NCI-H446 (cell line): ENCODE measurements around the gene GOLPH3.
A peak's percentile ranks its signal among the peaks of the same experiment; 100 is the strongest.

ENCODE experiments used
- DNase-seq, 2 experiments: peaks; one replicate each; lab custom pipeline; 2025; lab: John Stamatoyannopoulos, UW

Gene GOLPH3

DNA sequence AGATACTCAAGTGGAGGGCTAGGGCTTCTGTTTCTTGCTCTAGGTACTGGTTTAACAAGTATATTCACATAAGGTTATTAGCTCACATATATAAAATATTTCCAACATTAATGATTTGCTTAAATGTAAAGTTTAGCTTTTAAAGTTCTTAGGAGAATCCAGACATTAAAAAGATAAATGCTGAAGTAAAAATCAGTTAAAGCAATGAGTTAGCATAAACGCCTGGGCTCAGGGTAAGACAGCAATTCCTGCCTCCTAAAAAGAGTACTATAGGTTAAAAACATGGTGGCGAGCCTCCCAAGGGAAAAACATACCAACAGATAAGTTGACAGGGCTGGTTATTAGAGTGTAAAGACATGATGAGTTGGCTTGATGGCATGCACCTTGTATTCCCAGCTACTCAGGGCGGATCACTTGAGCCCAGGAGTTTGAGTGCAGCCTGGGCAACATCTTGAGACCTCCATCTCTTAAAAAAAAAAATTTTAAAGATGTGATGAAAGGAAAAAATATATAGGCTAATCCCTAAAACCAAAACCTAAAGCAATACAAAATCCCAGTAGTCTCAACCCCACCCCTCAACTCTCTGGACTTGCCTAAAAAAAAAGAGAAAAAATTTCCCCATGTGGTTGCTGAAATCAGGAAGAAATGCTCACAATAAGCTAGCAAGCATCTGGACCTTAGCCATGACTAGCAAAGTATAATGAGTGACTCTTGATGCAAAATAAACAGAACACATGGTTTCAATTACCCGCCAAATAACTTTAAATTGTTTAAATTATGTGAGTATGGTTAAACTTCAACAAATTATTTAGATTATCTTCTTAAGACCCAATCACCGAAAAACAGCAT, 3.6 kb downstream of the GOLPH3 start:
- DNase-seq, result peak; percentile 54 to 69

DNA sequence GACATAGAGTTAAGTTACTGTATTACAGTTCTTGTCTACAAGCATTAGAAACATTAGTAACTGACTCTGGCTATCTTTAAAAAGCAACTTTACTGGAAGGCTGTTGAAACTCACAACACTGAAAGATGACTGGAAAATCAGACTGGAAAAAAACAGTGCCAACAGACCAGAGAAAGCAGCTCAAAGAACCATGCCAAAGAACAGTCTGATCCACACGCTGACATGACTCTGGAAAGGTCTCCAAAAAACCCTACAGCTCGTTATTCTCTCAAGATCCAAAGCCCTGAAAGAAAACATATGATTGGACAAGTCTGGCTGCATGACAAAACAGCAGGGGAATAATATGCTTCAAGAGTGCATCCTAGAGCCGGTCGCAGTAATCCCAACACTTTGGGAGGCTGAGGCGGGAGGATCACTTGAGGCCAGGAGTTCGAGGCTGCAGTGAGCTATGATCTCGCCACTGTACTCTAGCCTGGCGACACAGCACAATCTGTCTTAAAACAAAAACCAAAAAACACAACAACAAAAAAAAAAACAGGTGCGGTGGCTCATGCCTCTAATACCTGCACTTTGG, 5.6 kb downstream of the GOLPH3 start:
- DNase-seq, result peak in 1 of 2 experiments; percentile 65

DNA sequence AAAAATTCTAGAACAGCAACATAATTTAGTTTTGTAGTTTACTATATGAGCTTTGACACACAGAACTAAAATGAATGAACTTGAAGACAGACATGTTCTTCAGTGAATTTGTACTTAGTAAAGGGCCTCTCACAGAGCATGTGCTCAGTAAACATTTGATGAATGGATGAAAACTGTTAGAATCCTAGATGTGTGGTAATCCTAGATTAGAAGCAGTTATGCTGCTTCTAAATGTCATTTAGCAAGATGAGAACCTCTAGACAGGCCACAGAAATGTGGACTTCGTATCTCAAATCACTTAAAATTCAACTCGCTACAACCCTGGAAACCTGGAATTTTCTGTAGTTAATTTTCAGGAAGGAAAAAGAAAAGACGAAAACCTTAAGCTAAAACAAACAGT, 8.5 kb downstream of the GOLPH3 start:
- no peak for DNase-seq

DNA sequence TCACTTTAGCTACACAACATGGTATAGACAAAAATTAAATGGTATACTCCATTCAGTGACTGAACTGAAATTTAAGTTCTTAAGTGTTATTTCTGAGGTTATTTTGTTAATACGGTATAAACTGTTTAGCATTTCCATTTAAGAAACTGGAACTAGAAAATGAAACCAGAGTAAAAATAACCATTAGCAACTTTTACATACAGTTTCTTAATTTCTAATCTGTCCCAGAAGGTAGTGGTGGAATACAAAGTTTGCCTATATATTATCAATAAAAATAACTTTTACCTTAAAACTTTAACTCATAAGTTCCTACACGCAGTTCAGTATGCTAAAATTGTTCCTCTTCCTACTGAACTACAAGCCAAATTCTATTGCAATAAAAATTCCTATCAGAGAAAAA, 10.3 kb downstream of the GOLPH3 start:
- DNase-seq, result no peak

- DNase-seq, result no peak
Observed at GRCh38 chr5:32163053-32163452, 11.1 kb downstream of the GOLPH3 start.

- DNase-seq, result no peak
Observed at GRCh38 chr5:32160228-32160627, 13.9 kb downstream of the GOLPH3 start.

DNA sequence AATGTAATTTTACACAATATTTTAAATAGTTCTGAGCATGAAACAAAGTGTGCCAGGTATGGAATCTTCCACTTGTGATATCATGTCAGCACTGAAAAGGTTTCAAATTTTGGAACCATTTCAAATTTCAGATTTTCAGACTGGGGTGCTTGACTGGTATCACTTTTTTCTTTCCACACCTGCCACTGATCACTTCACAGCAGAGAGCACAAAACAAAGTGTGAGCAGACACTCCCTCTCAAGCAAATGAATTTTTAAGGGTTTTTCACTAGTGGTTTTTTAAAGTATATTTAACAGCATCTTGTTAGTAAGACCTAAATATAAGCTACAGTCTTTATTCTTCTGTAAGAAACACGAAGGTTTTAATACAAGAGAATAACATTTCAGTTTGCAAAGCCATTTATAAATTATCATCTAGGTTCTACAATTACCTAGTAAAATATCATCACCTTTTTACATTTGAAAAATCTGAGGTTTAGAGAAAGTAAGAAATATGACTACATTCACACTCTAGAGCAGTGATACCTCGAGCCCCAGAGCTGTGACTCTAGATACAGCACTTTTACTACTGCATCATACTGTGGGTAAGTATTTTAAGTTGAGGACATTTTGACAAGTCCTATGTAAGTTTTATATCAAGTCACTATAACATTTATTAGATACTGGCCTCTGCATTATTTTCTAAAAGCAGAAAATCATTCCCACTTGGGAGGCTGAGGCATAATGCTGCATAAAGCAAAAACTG, 14.6 kb downstream of the GOLPH3 start:
- no peak for DNase-seq

- DNase-seq, result no peak
Observed at GRCh38 chr5:32158679-32158975, 15.5 kb downstream of the GOLPH3 start.

- DNase-seq, result no peak
Observed at GRCh38 chr5:32157078-32157477, 17.0 kb downstream of the GOLPH3 start.

GRCh38 chr5:32156635-32157034, 17.5 kb downstream of the GOLPH3 start:
- DNase-seq, result no peak

DNA sequence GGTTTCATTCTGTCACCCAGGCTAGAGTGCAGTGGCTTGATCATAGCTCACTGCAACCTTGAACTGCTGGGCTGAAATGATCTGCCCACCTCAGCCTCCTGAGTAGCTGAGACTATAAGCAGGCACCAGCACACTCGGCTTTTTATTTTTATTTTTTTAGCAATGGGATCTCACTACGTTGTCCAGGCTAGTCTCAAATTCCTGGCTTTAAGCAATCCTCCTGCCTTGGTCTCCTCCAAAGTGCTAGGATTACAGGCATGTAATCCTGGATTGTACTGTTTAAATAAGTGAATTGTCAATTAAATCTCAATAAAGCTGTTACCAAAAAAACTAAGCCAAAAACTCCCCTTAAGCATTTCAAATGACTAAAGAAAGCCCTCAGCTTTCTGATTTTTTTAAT, 18.9 kb downstream of the GOLPH3 start:
- DNase-seq, result no peak

DNA sequence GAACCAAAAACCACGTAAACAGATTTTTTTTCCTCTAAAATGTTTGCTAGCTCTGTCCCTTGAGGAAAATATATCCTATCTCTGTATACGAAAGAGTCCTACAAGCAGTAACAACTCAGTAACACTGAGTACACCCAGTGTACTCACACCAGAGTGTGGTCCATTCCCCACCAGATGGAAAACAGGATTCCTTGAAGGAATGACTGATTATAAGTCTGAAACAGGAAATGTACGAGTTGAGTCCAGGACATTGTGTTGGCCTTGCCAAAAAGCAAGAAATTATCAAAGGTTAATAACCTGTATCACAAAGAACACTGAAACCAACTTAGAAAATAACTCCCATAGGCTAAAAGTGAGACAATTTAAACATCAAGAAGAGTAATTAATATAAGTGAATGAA, 20.4 kb downstream of the GOLPH3 start:
- no peak for DNase-seq

DNA sequence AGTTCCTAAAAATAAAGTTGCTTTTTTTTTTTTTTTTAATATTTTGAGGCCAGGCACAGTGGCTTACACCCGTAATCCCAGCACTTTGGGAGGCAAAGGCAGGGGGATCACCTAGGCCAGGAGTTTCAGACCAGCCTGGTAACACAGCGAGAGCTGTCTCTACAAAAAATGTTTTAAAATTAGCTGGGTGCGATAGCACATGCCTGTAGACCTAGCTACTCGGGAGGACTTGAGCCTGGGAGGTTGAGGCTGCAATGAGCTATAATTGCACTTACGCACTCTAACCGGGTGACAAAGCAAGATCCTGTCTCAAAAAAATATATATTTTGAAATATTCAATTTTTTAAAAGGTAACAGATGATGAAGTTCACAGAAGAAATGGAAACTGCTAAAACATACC, 22.9 kb downstream of the GOLPH3 start:
- DNase-seq, result no peak

DNA sequence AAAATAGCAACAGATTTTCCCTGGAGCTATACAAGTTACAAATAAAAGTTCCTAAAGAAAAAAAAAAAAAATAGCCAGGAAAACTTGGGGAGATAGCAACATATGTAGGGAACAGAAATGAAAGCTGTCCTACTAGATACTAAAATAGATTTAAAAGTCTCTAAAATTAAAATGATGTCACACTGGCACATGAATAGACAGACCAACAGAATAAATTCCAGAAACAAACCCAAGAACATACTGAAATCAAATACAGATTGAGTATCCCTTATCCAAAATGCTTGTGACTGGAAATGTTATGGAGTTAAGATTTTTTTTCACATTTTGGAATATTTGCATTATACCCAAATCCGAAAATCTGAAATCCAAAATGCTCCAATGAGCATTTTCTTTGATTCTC, 23.8 kb downstream of the GOLPH3 start:
- no peak for DNase-seq

GRCh38 chr5:32147959-32148358, 26.2 kb downstream of the GOLPH3 start:
- no peak for DNase-seq

GRCh38 chr5:32147236-32147635, 26.9 kb downstream of the GOLPH3 start:
- DNase-seq, result no peak

- no peak for DNase-seq
Observed at GRCh38 chr5:32145378-32145777, 28.7 kb downstream of the GOLPH3 start.

DNA sequence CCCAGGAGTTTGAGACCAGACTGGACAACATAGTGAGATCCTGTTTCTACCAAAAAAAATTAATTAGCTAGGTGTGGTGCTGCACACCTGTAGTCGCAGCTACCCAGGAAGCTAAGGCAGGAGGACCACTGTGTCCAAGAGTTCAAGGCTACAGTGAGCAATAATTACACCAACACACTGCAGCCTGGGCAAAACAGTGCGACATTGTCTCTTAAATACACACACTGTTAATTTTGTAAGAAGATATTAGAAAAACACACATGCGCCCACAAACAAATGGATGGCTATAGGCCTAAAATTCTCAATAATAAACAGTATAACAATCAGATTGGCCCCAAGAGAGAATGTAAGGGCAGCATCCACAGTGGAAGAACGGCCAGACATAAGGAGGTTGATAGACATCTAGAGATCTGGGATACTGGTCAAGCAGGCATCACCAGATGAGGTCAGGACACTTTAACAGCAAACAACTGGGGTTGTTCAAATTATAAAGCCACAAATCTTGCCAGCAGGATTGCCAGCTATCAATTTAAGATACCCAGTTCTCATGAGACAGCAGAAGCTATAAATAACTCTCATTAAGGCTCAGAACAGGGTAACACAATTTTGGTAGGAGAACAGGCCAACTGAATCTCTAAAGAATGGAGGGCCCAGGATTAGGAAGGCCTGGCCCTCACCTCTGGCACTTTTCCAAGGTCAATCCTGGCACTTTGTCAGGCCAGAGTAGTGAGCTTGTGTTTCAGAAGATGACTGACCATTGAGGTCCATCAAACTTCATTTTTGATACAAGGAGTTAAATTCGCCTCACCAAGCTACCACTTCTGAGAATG, 29.5 kb downstream of the GOLPH3 start:
- no peak for DNase-seq

DNA sequence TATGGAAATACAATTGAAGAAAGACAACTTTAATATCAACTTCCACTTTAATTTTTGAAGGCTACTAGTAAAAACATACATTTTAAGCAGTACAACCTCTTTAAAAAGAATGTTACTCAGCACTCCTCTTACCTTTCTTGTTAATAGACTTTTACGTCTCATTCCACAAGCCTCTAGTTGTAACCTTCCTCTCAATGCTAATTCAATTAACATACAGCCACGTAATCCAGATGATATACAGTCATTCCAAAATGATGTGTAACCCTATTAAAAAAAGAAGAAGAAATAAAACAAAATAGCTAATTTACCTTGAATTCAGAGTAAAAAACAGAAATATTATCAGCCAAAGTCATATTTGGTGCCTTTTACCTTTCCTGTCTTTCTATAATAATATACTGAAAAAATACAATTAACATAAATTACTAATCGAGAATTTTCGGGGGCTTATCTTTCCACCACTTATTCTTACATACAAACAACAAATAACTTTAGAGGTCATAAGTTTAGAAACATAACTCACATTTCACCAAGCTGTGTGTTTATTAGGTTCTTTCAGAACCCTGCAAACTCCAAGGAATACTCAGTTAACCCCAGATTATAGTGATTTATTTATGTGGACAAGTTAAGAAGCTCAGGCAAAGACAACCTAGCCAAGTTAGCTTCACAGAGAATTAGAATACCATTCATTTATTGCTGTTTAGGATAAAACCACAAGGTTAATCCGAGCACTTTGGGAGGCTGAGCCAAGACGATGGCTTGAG, 30.3 kb downstream of the GOLPH3 start:
- DNase-seq, result no peak

DNA sequence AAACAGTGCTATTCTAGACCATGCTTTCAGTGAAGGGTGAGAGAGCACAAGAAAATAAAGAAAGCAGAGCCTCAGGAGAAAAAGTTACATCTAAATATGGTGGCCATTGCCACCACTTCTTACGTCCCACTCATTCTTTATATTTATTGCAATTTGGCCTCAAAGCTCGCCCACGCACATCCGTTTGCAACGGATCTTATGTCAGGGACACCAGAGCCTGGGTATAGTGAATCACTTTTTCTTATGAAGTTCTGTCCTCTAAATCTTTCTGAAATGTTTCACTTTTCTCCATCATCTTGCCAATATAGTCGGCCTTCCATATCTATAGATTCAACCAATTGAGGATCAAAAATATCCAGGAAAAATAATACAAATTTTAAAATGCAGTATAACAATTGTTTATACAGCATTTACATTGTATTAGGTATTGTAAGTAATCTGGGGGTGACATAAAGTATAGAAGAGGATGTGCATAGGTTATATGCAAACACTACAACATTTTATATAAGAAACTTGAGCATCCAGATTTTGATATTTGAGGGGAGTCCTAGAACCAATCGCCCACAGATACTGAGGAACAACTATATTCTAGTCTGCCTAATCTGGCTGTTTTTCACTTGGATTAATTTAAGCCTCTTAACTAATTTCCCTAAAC, 35.2 kb downstream of the GOLPH3 start:
- no peak for DNase-seq

- DNase-seq, result no peak
Observed at GRCh38 chr5:32136342-32136741, 37.8 kb downstream of the GOLPH3 start.
